Gastroesophageal sphincter (tissue), 4 donors: Measurements from ENCODE around the gene STK11IP. TPM values are rescaled to one million over a fixed set of nuclear protein-coding genes. Genes with fewer than 3 reads are reported as not detected.
"Not testable (repeated sequence)": the region's sequence is repeated elsewhere in the genome, so short reads cannot be mapped to it uniquely, and the experiment has no call there.

Source experiments
- ATAC-seq: fragments of 150-250 bp; one replicate; pipeline ENCODE4 v1.9.1; 2016; ENCODE audit warnings: mild to moderate bottlenecking, moderate library complexity
- H3K27ac ChIP-seq, 4 donors: fragments of 200-600 bp; sonication (generic) in 3 of 4; 1 replicate in 3 of 4; 2 replicates in 1 of 4; pipeline ENCODE4 v1.5.1; 2016 to 2019
- H3K27me3 ChIP-seq: fragments of 200-600 bp; sonication (generic); one replicate; pipeline ENCODE4 v1.5.1; 2019
- H3K36me3 ChIP-seq, 2 donors: fragments of 200-600 bp; sonication (generic); one replicate each; pipeline ENCODE4 v1.5.1; 2019; ENCODE audit warnings: control low read depth in 1 of 2
- H3K4me1 ChIP-seq, 3 donors: fragments of 200-600 bp; sonication (generic); 1 replicate in 2 of 3; 2 replicates in 1 of 3; pipeline ENCODE4 v1.5.1; 2016 to 2019; ENCODE audit warnings: control low read depth in 2 of 3
- H3K4me3 ChIP-seq, 2 donors: fragments of 200-600 bp; sonication (generic); one replicate each; pipeline ENCODE4 v1.5.1; 2019; ENCODE audit warnings: mild to moderate bottlenecking in 1 of 2, moderate library complexity in 1 of 2
- H3K9me3 ChIP-seq, 3 donors: fragments of 200-600 bp; sonication (generic); one replicate each; pipeline ENCODE4 v1.5.1; 2017 to 2019; ENCODE audit warnings: control low read depth in 2 of 3
- CTCF ChIP-seq, 4 experiments: fragments of 200-600 bp in 2 of 4; fragments of 450-650 bp in 2 of 4; sonication (generic) in 1 of 4; IDR thresholded peaks; one replicate each; pipeline ENCODE4 v1.5.1; 2017 to 2019; ENCODE audit warnings: antibody characterized with exemption in 4 of 4, mild to moderate bottlenecking in 2 of 4, moderate library complexity in 2 of 4
- EP300 ChIP-seq: sonication (generic); formaldehyde crosslinking; IDR thresholded peaks from one replicate; pipeline ENCODE4 v1.6.1; 2017; ENCODE audit warnings: antibody characterized with exemption, mild to moderate bottlenecking
- POLR2A ChIP-seq, 2 donors: fragments of 450-650 bp; IDR thresholded peaks; one replicate each; pipeline ENCODE4 v1.6.1; 2017; ENCODE audit warnings: antibody characterized with exemption in 2 of 2, mild to moderate bottlenecking in 2 of 2, moderate library complexity in 1 of 2
- POLR2AphosphoS5 ChIP-seq: sonication (generic); formaldehyde crosslinking; IDR thresholded peaks from one replicate; pipeline ENCODE4 v1.6.1; 2017; ENCODE audit warnings: antibody characterized with exemption
- WGBS, 2 donors: methylation state at CpG; one replicate each; pipeline ENCODE4 v1.1.5; 2018; ENCODE audit warnings: low coverage in 1 of 2; 5-methylcytosine and 5-hydroxymethylcytosine counted together
- total RNA-seq, 4 donors: library from RNA; depleted of rRNA; stranded (reverse); fragments of >200 nt; gene quantifications; one replicate each; pipeline ENCODE4 v1.1.0, GENCODE V29; 2016

The STK11IP gene
- total RNA-seq, 4 donors from 2014 or later, result 7.0 to 19.2 (median 14.7) TPM

GRCh38 chr2:219650426-219651248 lies 53.0 kb downstream of the STK11IP start:
- no peak for ATAC-seq
- TF ChIP-seq CTCF (IDR thresholded peaks at IDR 0.05) (no peak), POLR2AphosphoS5 (no peak), POLR2A (IDR thresholded peaks at IDR 0.05) (no peak), EP300 (no peak)
- WGBS, 2 donors, result 71 to 74% methylated on average over 3 to 4 of the region's 8 CpGs
- Histone ChIP-seq H3K4me3 (no peak overlapping the region), H3K9me3 (no peaks in the 10 kb centered on the region), H3K27ac (no peak overlapping the region), H3K36me3 (no peaks in the 10 kb centered on the region), H3K4me1 (peaks cover 0 to 7% (median 4%) of the 10 kb centered on the region in 3 donors), H3K27me3 (peaks cover 22% of the 10 kb centered on the region)

- not testable (repeated sequence) for H3K9me3 ChIP-seq, H3K36me3 ChIP-seq, H3K27ac ChIP-seq, H3K4me3 ChIP-seq, ATAC-seq, H3K4me1 ChIP-seq
- H3K27me3 ChIP-seq, result peaks cover 22% of the 10 kb centered on the region
- WGBS, 2 donors, result 74 to 89% methylated on average over 2 to 6 of the region's 6 CpGs
Measured at GRCh38 chr2:219651656-219652055, 54.0 kb downstream of the STK11IP start.

GRCh38 chr2:219656526-219656925 lies 58.9 kb downstream of the STK11IP start:
- Histone ChIP-seq H3K27me3 (peaks cover 8% of the 10 kb centered on the region), H3K4me3 (no peak overlapping the region), H3K4me1 (no peaks in the 10 kb centered on the region), H3K27ac (no peak overlapping the region), H3K9me3 (no peaks in the 10 kb centered on the region), H3K36me3 (no peaks in the 10 kb centered on the region)
- no peak for ATAC-seq
- TF ChIP-seq CTCF (IDR thresholded peaks at IDR 0.05) (no peak), EP300 (no peak), POLR2A (IDR thresholded peaks at IDR 0.05) (no peak), POLR2AphosphoS5 (no peak)
- 60 to 75% methylated on average over 1 of the region's 1 CpG for WGBS, 2 donors

- no peak for TF ChIP-seq EP300
- TF ChIP-seq POLR2AphosphoS5, result no peak
- TF ChIP-seq CTCF (IDR thresholded peaks at IDR 0.05), result no peak
- WGBS, 2 donors, result 62 to 75% methylated on average over 7 of the region's 7 CpGs
- H3K36me3 ChIP-seq, result no peaks in the 10 kb centered on the region
- no peaks in the 10 kb centered on the region for H3K4me1 ChIP-seq
- H3K27me3 ChIP-seq, result no peaks in the 10 kb centered on the region
- ATAC-seq, result no peak
- no peak overlapping the region for H3K4me3 ChIP-seq
- H3K27ac ChIP-seq, result no peak overlapping the region
- H3K9me3 ChIP-seq, result no peaks in the 10 kb centered on the region
Measured at GRCh38 chr2:219658196-219658846, 60.7 kb downstream of the STK11IP start.

GRCh38 chr2:219658874-219659273 lies 61.2 kb downstream of the STK11IP start:
- Histone ChIP-seq H3K36me3 (no peaks in the 10 kb centered on the region), H3K9me3 (no peaks in the 10 kb centered on the region), H3K4me3 (no peak overlapping the region), H3K27ac (no peak overlapping the region), H3K4me1 (no peaks in the 10 kb centered on the region), H3K27me3 (no peaks in the 10 kb centered on the region)
- TF ChIP-seq POLR2A (IDR thresholded peaks at IDR 0.05) (no peak), EP300 (no peak), CTCF (IDR thresholded peaks at IDR 0.05) (no peak), POLR2AphosphoS5 (no peak)
- no peak for ATAC-seq
- 66 to 83% methylated on average over 1 to 3 of the region's 3 CpGs for WGBS, 2 donors
